GM04503 (cell line): ENCODE results near the gene PTH2.

Experiments used
- DNase-seq: peaks from one replicate; pipeline ENCODE4 v3.0.0-alpha.2; 2012; ENCODE audit warnings: low read depth

PTH2 gene

GRCh38 chr19:49409441-49410029, 13.7 kb downstream of the PTH2 start:
- DNase-seq = no peak

GRCh38 chr19:49408816-49409440, 14.3 kb downstream of the PTH2 start:
- DNase-seq = no peak

GRCh38 chr19:49407482-49408015, 15.7 kb downstream of the PTH2 start:
- no peak for DNase-seq

GRCh38 chr19:49407079-49407478, 16.2 kb downstream of the PTH2 start:
- DNase-seq = no peak

GRCh38 chr19:49403404-49404187, 19.6 kb downstream of the PTH2 start:
- no peak for DNase-seq

GRCh38 chr19:49400029-49400428, 23.2 kb downstream of the PTH2 start:
- DNase-seq = no peak

- DNase-seq = no peak
These were observed 24.3 kb downstream of the PTH2 start for GRCh38 chr19:49398931-49399330.

- DNase-seq = no peak
These were observed 25.1 kb downstream of the PTH2 start for GRCh38 chr19:49398001-49398615.

- DNase-seq = no peak
These were observed 26.3 kb downstream of the PTH2 start for GRCh38 chr19:49396738-49397505.

- no peak for DNase-seq
These were observed 27.4 kb downstream of the PTH2 start for GRCh38 chr19:49395581-49396407.

- no peak for DNase-seq
These were observed 29.4 kb downstream of the PTH2 start for GRCh38 chr19:49393881-49394280.

GRCh38 chr19:49391581-49392399, 31.5 kb downstream of the PTH2 start:
- peak; percentile 8 for DNase-seq

GRCh38 chr19:49390929-49391359, 32.3 kb downstream of the PTH2 start:
- DNase-seq = no peak

GRCh38 chr19:49390131-49390928, 32.9 kb downstream of the PTH2 start:
- DNase-seq = no peak

- DNase-seq = no peak
These were observed 33.8 kb downstream of the PTH2 start for GRCh38 chr19:49389406-49389805.

- DNase-seq = no peak
These were observed 35.3 kb downstream of the PTH2 start, which contains the start of gene KASH5 for GRCh38 chr19:49387936-49388372. TSS of gene KASH5 (plus strand) at chr19:49388249. CDS start at chr19:49390884, 2,635 bp downstream.

- DNase-seq = no peak
These were observed 39.6 kb downstream of the PTH2 start for GRCh38 chr19:49383599-49383998.

GRCh38 chr19:49382639-49383038, 40.6 kb downstream of the PTH2 start:
- no peak for DNase-seq

- DNase-seq = no peak
These were observed 42.9 kb downstream of the PTH2 start for GRCh38 chr19:49380391-49380790.
